ENCODE data around the gene ZFP36L1. TPM values are rescaled to one million over a fixed set of nuclear protein-coding genes. Genes with fewer than 3 reads are reported as not detected.

ZFP36L1 gene
- total and polyA plus RNA-seq, 2 of the 13 experiments (the other 11 are each of a cell fraction or from before 2014, with no cell fraction given): 7.4 to 10.2 TPM

- intact Hi-C loops (cut with micrococcal nuclease; ENCODE audit: unreplicated experiment): loop anchor here (2.0 to 10.0 kb wide), 6 partner anchors 23 to 537 kb away; no protein-coding TSS in a partner anchor
- Histone ChIP-seq H3K36me3 (replicated peaks in 1 of 2; ENCODE audit: control insufficient read depth in 1 of 2, insufficient read depth in 2 of 2, low read length in 2 of 2) (peaks cover 6 to 20% of the 10 kb centered on the region in 2 experiments), H3K9me3 (ENCODE audit: low read length) (no peaks in the 10 kb centered on the region), H3K9ac (ENCODE audit: insufficient read depth, low read depth, low read length) (peak overlapping the region; percentile 96; the same call in 1 of the 2 replicates), H3K27me3 (ENCODE audit: control insufficient read depth in 1 of 2, insufficient read depth in 2 of 2, low read length in 2 of 2) (no peaks in the 10 kb centered on the region; a peak in 1 of 5 replicates), H4K20me1 (ENCODE audit: insufficient read depth, low read length) (peaks cover 17% of the 10 kb centered on the region), H3K4me1 (ENCODE audit: insufficient read depth, low read length) (peaks cover 96% of the 10 kb centered on the region), H3K27ac (ENCODE audit: extremely low read length, insufficient read depth, low read length) (peak overlapping the region; percentile 100), H3K79me2 (ENCODE audit: insufficient read depth, low read length) (peaks cover 22% of the 10 kb centered on the region), H3K4me2 (ENCODE audit: low read depth, low read length) (peak overlapping the region; percentile 100; the same call in 1 of the 2 replicates), H3K4me3 (replicated peaks in 1 of 3; ENCODE audit: insufficient read depth in 1 of 3, low read depth in 2 of 3, low read length in 3 of 3) (no peak overlapping the region), H2AFZ (ENCODE audit: low read length) (no peak overlapping the region)
- FAIRE-seq (no peak), ATAC-seq (no peak; the same call in 2 of the 3 replicates), DNase-seq (ENCODE audit: low spot score) (no peak)
- CTCF ChIA-PET (ENCODE audit: low intra/inter-chr PET ratio, low total read pairs): interaction anchor here (1.0 kb wide), 1 partner anchor 39 kb away, joined by 3 read pairs; no protein-coding TSS in a partner anchor
- in situ Hi-C loops (cut with HindIII; ENCODE audit: extremely low pct_ligation_motif_present, low pct_unique_long_range_greater_than_20kb): no loop called here
- 74% methylated on average over 4 of the region's 5 CpGs for WGBS (ENCODE audit: low lambda C conversion rate)
- BruUV-seq (replicated peaks): no TSS peak
- POLR2A ChIA-PET: interaction anchor here (1.1 to 8.6 kb wide), 10 partner anchors 5 to 69 kb away, joined by 3 to 244 read pairs (median 10); partner anchors contain the start of gene ZFP36L1
- TF ChIP-seq, protein P1, sequence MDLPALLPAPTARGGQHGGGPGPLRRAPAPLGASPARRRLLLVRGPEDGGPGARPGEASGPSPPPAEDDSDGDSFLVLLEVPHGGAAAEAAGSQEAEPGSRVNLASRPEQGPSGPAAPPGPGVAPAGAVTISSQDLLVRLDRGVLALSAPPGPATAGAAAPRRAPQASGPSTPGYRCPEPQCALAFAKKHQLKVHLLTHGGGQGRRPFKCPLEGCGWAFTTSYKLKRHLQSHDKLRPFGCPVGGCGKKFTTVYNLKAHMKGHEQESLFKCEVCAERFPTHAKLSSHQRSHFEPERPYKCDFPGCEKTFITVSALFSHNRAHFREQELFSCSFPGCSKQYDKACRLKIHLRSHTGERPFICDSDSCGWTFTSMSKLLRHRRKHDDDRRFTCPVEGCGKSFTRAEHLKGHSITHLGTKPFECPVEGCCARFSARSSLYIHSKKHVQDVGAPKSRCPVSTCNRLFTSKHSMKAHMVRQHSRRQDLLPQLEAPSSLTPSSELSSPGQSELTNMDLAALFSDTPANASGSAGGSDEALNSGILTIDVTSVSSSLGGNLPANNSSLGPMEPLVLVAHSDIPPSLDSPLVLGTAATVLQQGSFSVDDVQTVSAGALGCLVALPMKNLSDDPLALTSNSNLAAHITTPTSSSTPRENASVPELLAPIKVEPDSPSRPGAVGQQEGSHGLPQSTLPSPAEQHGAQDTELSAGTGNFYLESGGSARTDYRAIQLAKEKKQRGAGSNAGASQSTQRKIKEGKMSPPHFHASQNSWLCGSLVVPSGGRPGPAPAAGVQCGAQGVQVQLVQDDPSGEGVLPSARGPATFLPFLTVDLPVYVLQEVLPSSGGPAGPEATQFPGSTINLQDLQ (CRISPR knock-in tag; IDR thresholded peaks at IDR 0.05): no peak
- no peak for TF ChIP-seq PHB2 (IDR thresholded peaks at IDR 0.05; ENCODE audit: partially characterized antibody)
- no peak for TF ChIP-seq MTF1 (CRISPR knock-in tag; IDR thresholded peaks at IDR 0.05)
- no peak for TF ChIP-seq ZNF121 (CRISPR knock-in tag; IDR thresholded peaks at IDR 0.05)
- TF ChIP-seq ZFX (CRISPR knock-in tag; IDR thresholded peaks at IDR 0.05; ENCODE audit: low read depth): peak; percentile 20; the same call in 1 of the 2 replicates
- no peak for TF ChIP-seq RXRA (CRISPR knock-in tag; IDR thresholded peaks at IDR 0.05)
- no peak for TF ChIP-seq FLYWCH1 (CRISPR knock-in tag; IDR thresholded peaks at IDR 0.05)
- TF ChIP-seq AKAP8 (CRISPR knock-in tag; IDR thresholded peaks at IDR 0.05): no peak
- TF ChIP-seq ZNF614 (CRISPR knock-in tag; IDR thresholded peaks at IDR 0.05; ENCODE audit: borderline replicate concordance): no peak
- no peak for TF ChIP-seq RFXANK (CRISPR knock-in tag; IDR thresholded peaks at IDR 0.05)
- TF ChIP-seq CBX5 (CRISPR knock-in tag; IDR thresholded peaks at IDR 0.05; ENCODE audit: borderline replicate concordance): no peak
- no peak for TF ChIP-seq ZBTB7B (CRISPR knock-in tag; IDR thresholded peaks at IDR 0.05)
- TF ChIP-seq ELF3 (CRISPR knock-in tag; IDR thresholded peaks at IDR 0.05): no peak
- TF ChIP-seq ZFP82 (CRISPR knock-in tag; IDR thresholded peaks at IDR 0.05; ENCODE audit: borderline replicate concordance): 0 out of 2 replicates have a peak, but pooled peaks have one; percentile 45
- 0 out of 2 replicates have a peak, but pooled peaks have one; percentile 25 for TF ChIP-seq MTERF4 (CRISPR knock-in tag; IDR thresholded peaks at IDR 0.05)
- TF ChIP-seq, protein P2, sequence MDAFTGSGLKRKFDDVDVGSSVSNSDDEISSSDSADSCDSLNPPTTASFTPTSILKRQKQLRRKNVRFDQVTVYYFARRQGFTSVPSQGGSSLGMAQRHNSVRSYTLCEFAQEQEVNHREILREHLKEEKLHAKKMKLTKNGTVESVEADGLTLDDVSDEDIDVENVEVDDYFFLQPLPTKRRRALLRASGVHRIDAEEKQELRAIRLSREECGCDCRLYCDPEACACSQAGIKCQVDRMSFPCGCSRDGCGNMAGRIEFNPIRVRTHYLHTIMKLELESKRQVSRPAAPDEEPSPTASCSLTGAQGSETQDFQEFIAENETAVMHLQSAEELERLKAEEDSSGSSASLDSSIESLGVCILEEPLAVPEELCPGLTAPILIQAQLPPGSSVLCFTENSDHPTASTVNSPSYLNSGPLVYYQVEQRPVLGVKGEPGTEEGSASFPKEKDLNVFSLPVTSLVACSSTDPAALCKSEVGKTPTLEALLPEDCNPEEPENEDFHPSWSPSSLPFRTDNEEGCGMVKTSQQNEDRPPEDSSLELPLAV (CRISPR knock-in tag; conservative IDR thresholded peaks at IDR 0.05; ENCODE audit: low read depth): no peak
- no peak for TF ChIP-seq SAP130 (CRISPR knock-in tag; IDR thresholded peaks at IDR 0.05; ENCODE audit: low read depth)
- TF ChIP-seq ETV6 (CRISPR knock-in tag; conservative IDR thresholded peaks at IDR 0.05): no peak
Measured at GRCh38 chr14:68785534-68786490, 7.1 kb downstream of the ZFP36L1 start.

Data from HepG2 (cell line).